DND-41 (cell line): ENCODE results near the gene OR4N5.

Experiments used
- EZH2 ChIP-seq: IDR thresholded peaks from 3 replicates; pipeline ENCODE4 v1.6.1; 2012; ENCODE audit warnings: borderline replicate concordance, low read depth, mild to moderate bottlenecking, moderate library complexity, low read length, inconsistent platforms; ENCODE audit not compliant: severe bottlenecking
- TF ChIP-seq, protein P1 (sequence below): IDR thresholded peaks from 2 replicates; pipeline ENCODE4 v1.5.1; 2012; ENCODE audit warnings: borderline replicate concordance, low read length, moderate library complexity, mild to moderate bottlenecking; ENCODE audit not compliant: poor library complexity, severe bottlenecking; ENCODE audit errors: extremely low read depth

DNA sequence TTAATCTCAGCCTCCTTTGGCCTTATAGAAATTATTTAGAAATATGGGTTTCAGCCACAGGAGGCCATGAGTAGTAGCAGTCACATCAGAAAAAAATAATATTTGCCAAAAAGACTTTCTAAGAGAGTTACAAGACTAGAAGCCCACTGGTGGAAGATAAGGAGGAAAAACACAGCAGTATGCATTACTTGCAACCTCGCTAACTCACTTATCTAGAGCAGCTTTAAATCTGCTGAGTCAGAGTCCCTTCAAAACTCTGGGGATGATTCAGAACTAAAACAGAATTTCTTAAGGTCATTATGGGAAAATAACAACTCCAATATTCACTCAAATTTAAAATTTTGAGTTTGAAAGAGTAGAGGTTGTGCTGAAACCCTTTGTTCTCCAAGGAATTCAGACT is 21.9 kb upstream of the OR4N5 start:
- TF ChIP-seq, protein P1, sequence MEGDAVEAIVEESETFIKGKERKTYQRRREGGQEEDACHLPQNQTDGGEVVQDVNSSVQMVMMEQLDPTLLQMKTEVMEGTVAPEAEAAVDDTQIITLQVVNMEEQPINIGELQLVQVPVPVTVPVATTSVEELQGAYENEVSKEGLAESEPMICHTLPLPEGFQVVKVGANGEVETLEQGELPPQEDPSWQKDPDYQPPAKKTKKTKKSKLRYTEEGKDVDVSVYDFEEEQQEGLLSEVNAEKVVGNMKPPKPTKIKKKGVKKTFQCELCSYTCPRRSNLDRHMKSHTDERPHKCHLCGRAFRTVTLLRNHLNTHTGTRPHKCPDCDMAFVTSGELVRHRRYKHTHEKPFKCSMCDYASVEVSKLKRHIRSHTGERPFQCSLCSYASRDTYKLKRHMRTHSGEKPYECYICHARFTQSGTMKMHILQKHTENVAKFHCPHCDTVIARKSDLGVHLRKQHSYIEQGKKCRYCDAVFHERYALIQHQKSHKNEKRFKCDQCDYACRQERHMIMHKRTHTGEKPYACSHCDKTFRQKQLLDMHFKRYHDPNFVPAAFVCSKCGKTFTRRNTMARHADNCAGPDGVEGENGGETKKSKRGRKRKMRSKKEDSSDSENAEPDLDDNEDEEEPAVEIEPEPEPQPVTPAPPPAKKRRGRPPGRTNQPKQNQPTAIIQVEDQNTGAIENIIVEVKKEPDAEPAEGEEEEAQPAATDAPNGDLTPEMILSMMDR: no peak
- no peak for TF ChIP-seq EZH2
